Measurements from ENCODE around the gene C17orf75.

DNA sequence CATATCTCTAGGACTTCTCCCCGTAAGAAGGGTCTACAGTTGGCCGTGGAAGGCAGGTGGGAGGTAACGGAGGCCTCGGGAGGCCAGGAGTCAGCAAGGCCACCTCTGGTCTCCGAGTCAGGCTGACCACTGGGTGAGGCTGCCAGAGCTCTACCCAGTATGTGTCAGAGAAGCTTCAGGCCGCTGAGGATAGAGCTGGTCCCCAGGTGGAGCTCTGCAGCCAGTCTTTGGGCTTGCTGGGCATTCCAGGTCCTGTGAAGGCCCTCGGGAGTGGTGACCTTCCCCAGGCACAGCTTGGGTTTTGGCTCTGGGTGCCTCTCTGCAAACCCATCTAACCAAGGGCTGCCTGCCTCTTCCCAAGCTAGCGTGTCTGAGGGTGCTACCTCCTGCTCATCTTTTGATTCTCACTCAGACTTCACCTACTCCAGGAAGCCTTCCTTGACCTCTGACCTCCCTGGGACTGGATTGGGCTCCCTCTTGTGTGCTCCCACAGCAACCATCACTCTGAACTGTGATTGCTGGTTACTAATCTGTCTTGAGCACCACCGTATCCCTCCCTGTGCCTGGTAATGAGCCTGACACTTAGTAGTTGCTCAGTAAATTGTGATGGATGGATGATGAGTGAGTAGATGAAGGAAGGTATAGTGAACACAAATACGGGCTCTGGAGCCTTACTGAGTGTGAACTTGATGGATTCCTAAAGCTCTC is 54.0 kb downstream of the C17orf75 start:
- TF ChIP-seq CTCF (conservative IDR thresholded peaks at IDR 0.05; ENCODE audit: low read length): no peak
- no peak for TF ChIP-seq EZH2phosphoT487 (IDR thresholded peaks at IDR 0.05; ENCODE audit: borderline replicate concordance)

Measured in Loucy (cell line).